ENCODE measurements around the gene SLC35F4.

DNA sequence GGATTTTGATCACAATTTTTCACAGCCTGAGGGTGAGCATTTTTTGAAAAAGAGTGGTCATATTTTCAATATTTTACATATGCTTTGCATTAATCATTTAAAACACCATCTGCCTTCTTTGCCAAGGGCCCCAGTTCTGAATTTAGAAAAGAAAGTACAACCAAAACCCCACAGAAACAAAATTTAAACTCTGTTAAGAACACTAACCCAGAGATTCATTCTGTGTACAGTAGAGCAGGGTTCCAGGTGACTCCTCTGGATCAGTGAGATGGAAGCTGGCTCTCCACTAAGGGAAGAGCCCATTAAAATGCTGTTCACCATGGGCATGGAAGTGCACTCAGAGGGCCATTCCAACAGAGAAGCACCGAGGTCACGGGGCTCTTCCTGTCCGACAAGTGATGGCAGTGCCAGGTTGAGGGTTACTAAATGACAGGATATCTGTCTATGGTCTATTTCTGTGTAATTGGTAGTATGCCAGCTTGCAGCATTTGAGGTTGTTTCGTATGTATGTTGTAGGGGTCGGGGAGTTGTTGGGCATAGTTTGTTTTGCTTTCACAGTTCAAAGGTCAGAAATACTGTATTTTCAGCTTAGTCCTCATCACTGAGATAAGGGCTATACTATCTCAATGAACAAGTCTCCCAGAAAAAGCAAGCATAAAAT is 95.9 kb downstream of the SLC35F4 start:
- TF ChIP-seq, protein P1, sequence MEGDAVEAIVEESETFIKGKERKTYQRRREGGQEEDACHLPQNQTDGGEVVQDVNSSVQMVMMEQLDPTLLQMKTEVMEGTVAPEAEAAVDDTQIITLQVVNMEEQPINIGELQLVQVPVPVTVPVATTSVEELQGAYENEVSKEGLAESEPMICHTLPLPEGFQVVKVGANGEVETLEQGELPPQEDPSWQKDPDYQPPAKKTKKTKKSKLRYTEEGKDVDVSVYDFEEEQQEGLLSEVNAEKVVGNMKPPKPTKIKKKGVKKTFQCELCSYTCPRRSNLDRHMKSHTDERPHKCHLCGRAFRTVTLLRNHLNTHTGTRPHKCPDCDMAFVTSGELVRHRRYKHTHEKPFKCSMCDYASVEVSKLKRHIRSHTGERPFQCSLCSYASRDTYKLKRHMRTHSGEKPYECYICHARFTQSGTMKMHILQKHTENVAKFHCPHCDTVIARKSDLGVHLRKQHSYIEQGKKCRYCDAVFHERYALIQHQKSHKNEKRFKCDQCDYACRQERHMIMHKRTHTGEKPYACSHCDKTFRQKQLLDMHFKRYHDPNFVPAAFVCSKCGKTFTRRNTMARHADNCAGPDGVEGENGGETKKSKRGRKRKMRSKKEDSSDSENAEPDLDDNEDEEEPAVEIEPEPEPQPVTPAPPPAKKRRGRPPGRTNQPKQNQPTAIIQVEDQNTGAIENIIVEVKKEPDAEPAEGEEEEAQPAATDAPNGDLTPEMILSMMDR (IDR thresholded peaks at IDR 0.05): no peak
- no peak for TF ChIP-seq POLR2A (IDR thresholded peaks at IDR 0.05)
- TF ChIP-seq POLR2AphosphoS5 (IDR thresholded peaks at IDR 0.05; ENCODE audit: insufficient read depth in 1 of 2, low read depth in 1 of 2): no peak

All from vagina (tissue), 2 donors.